Spleen (tissue), 11 donors: ENCODE measurements around the gene C5AR2. TPM values are rescaled to one million over a fixed set of nuclear protein-coding genes. Genes with fewer than 3 reads are reported as not detected.
A peak's percentile ranks its signal among the peaks of the same experiment; 100 is the strongest.

Source experiments
- DNase-seq: peaks from one replicate; pipeline ENCODE4 v3.0.0-alpha.2; 2020
- H3K27ac ChIP-seq, 8 donors: fragments of 200-600 bp; sonication (generic) in 7 of 8; 1 replicate in 4 of 8; 2 replicates in 4 of 8; pipeline versions ENCODE4 v1.5.0 to v1.8.0; 2016 to 2021; ENCODE audit warnings: inconsistent platforms in 4 of 8, mild to moderate bottlenecking in 4 of 8, moderate library complexity in 1 of 8
- H3K27me3 ChIP-seq, 7 donors: fragments of 200-600 bp; sonication (generic) in 6 of 7; replicated peaks in 1 of 7; 1 replicate in 4 of 7; 2 replicates in 3 of 7; pipeline versions ENCODE4 v1.5.0 to v1.8.0; 2016 to 2021; ENCODE audit warnings: inconsistent platforms in 3 of 7, mild to moderate bottlenecking in 1 of 7
- H3K36me3 ChIP-seq, 6 donors: fragments of 200-600 bp; sonication (generic) in 5 of 6; 1 replicate in 4 of 6; 2 replicates in 2 of 6; pipeline versions ENCODE4 v1.5.0 to v1.8.0; 2016 to 2021; ENCODE audit warnings: inconsistent platforms in 2 of 6
- H3K4me1 ChIP-seq, 6 donors: fragments of 200-600 bp; sonication (generic) in 5 of 6; 1 replicate in 3 of 6; 2 replicates in 3 of 6; pipeline versions ENCODE4 v1.5.0 to v1.8.0; 2016 to 2021; ENCODE audit warnings: inconsistent platforms in 3 of 6
- H3K4me3 ChIP-seq, 8 donors: fragments of 200-600 bp; sonication (generic) in 7 of 8; 1 replicate in 4 of 8; 2 replicates in 4 of 8; pipeline versions ENCODE4 v1.5.0 to v1.8.0; 2016 to 2021; ENCODE audit warnings: inconsistent platforms in 4 of 8, mild to moderate bottlenecking in 4 of 8, moderate library complexity in 2 of 8
- H3K9me3 ChIP-seq, 8 donors: fragments of 200-600 bp; sonication (generic) in 7 of 8; 1 replicate in 4 of 8; 2 replicates in 4 of 8; pipeline versions ENCODE4 v1.5.0 to v1.8.0; 2016 to 2021; ENCODE audit warnings: inconsistent platforms in 4 of 8
- POLR2A ChIP-seq, 3 donors: fragments of 450-650 bp; IDR thresholded peaks; one replicate each; pipeline ENCODE4 v1.5.1; 2017; ENCODE audit warnings: antibody characterized with exemption in 3 of 3, mild to moderate bottlenecking in 1 of 3
- POLR2AphosphoS5 ChIP-seq, 3 donors: sonication (generic); formaldehyde crosslinking; IDR thresholded peaks; one replicate each; pipeline ENCODE4 v1.5.1; 2017; ENCODE audit warnings: antibody characterized with exemption in 3 of 3
- WGBS, 5 donors: extraction: QIAGEN DNeasy Blood & Tissue Kit in 3 of 5; methylation state at CpG; one replicate each; pipeline versions ENCODE4 v1.1.5 to v1.1.7; 2013 to 2018; 5-methylcytosine and 5-hydroxymethylcytosine counted together
- intact Hi-C: fragments of 100-400 bp; cut with DNase I; formaldehyde crosslinking; loops from one replicate; pipeline ENCODE4 v1.15.0; 2023; ENCODE audit warnings: low total_unique reads
- polyA plus RNA-seq, 3 donors: library from polyadenylated mRNA; stranded (reverse); fragments of 200-250 nt; gene quantifications; one replicate each; pipeline ENCODE4 v1.2.1, GENCODE V29; 2013
- total RNA-seq, 7 donors: library from RNA; depleted of rRNA in 3 of 7; stranded (reverse); fragments of >200 nt in 3 of 7; fragmentation: NEBNext Ultra II Directional in 4 of 7; extraction: Animal tissue kit (Norgen Biotek cat#: 25700) in 4 of 7; gene quantifications; one replicate each; pipeline versions ENCODE4 v1.1.0 to v1.2.1, GENCODE V29; 2016 to 2021
- TF ChIP-seq, protein P1 (sequence below), 11 experiments: fragments of 200-600 bp in 7 of 11; fragments of 450-650 bp in 4 of 11; sonication (generic) in 4 of 11; IDR thresholded peaks in 8 of 11; conservative IDR thresholded peaks in 3 of 11; 1 replicate in 7 of 11; 2 replicates in 4 of 11; pipeline versions ENCODE4 v1.4.0 to v1.8.0; 2016 to 2021; ENCODE audit warnings: antibody characterized with exemption in 11 of 11, inconsistent platforms in 4 of 11, mild to moderate bottlenecking in 1 of 11
- donor health status: healthy with polysubstance abuse.
- donor health status: DM: no; HTN: no; CAD: no; lungs with moderate emphysema.
- donor health status: DM: no; HTN: no; CAD: no.
- donor health status: Bipolar disorder and iron deficiency.
- donor health status: healthy.
- donor health status: DM: no; HTN: no; CAD: no.
- donor health status: DM: yes; HTN: yes; CAD: no.

C5AR2 gene
- total and polyA plus RNA-seq, 10 donors = 1.3 to 55.7 (median 25.3) TPM

DNA sequence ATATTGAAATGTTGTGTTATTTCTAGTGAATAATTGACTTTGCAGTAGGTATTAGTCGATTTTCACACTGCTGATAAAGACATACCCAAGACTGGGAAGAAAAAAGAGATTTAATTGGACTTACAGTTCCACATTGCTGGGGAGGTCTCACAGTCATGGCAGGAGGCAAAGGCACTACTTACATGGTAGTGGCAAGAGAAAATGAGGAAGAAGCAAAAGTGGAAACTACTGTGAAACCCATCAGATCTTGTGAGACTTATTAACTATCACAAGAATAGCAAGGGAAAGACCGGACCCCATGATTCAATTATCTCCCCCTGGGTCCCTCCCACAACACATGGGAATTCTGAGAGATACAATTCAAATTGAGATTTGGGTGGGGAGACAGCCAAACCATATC is 9.9 kb upstream of the C5AR2 start:
- Histone ChIP-seq H3K4me1 (peaks cover 0 to 30% (median 8%) of the 10 kb centered on the region in 6 donors), H3K36me3 (peaks cover 0 to 35% (median 2%) of the 10 kb centered on the region in 6 donors), H3K27me3 (peaks cover 0 to 52% (median 6%) of the 10 kb centered on the region in 7 donors), H3K27ac (peak overlapping the region in 6 of 8 donors; percentile 5 to 86 (median 82)), H3K4me3 (peak overlapping the region in 1 of 8 donors; percentile 38), H3K9me3 (peaks cover 0 to 5% (median 0%) of the 10 kb centered on the region in 8 donors)
- intact Hi-C loops = no loop called here
- DNase-seq = no peak
- TF ChIP-seq POLR2AphosphoS5 (IDR thresholded peaks at IDR 0.05) = no peak
- TF ChIP-seq POLR2A (IDR thresholded peaks at IDR 0.05) = no peak
- TF ChIP-seq, protein P1, sequence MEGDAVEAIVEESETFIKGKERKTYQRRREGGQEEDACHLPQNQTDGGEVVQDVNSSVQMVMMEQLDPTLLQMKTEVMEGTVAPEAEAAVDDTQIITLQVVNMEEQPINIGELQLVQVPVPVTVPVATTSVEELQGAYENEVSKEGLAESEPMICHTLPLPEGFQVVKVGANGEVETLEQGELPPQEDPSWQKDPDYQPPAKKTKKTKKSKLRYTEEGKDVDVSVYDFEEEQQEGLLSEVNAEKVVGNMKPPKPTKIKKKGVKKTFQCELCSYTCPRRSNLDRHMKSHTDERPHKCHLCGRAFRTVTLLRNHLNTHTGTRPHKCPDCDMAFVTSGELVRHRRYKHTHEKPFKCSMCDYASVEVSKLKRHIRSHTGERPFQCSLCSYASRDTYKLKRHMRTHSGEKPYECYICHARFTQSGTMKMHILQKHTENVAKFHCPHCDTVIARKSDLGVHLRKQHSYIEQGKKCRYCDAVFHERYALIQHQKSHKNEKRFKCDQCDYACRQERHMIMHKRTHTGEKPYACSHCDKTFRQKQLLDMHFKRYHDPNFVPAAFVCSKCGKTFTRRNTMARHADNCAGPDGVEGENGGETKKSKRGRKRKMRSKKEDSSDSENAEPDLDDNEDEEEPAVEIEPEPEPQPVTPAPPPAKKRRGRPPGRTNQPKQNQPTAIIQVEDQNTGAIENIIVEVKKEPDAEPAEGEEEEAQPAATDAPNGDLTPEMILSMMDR (IDR thresholded peaks at IDR 0.05 in 8 of 11, conservative IDR thresholded peaks at IDR 0.05 in 3 of 11) = no peak
- 56 to 83% (median 70%) methylated on average over 2 of the region's 2 CpGs for WGBS, 5 donors

GRCh38 chr19:47323409-47323808 is 8.6 kb upstream of the C5AR2 start:
- intact Hi-C loops = no loop called here
- peaks cover 0 to 5% (median 0%) of the 10 kb centered on the region in 8 donors for H3K9me3 ChIP-seq
- no peak for DNase-seq
- 70 to 87% (median 83%) methylated on average over 8 of the region's 8 CpGs for WGBS, 5 donors
- no peak for TF ChIP-seq POLR2A (IDR thresholded peaks at IDR 0.05)
- TF ChIP-seq, protein P1 (IDR thresholded peaks at IDR 0.05 in 8 of 11, conservative IDR thresholded peaks at IDR 0.05 in 3 of 11) = no peak
- TF ChIP-seq POLR2AphosphoS5 (IDR thresholded peaks at IDR 0.05) = peak in 1 of 3 donors; percentile 5
- H3K36me3 ChIP-seq = peaks cover 0 to 34% (median 2%) of the 10 kb centered on the region in 6 donors
- peaks cover 0 to 43% (median 6%) of the 10 kb centered on the region in 7 donors for H3K27me3 ChIP-seq
- H3K4me3 ChIP-seq = peak overlapping the region in 2 of 8 donors; percentile 4 to 55
- H3K4me1 ChIP-seq = peaks cover 0 to 30% (median 8%) of the 10 kb centered on the region in 6 donors
- H3K27ac ChIP-seq = peak overlapping the region in 7 of 8 donors; percentile 41 to 86 (median 80)

- intact Hi-C loops = no loop called here
- H3K4me3 ChIP-seq = peak overlapping the region in 2 of 8 donors; percentile 5 to 55
- TF ChIP-seq, protein P1 (IDR thresholded peaks at IDR 0.05 in 8 of 11, conservative IDR thresholded peaks at IDR 0.05 in 3 of 11) = no peak
- no peak for TF ChIP-seq POLR2AphosphoS5 (IDR thresholded peaks at IDR 0.05)
- no peak for TF ChIP-seq POLR2A (IDR thresholded peaks at IDR 0.05)
- H3K27ac ChIP-seq = peak overlapping the region in 7 of 8 donors; percentile 54 to 86 (median 80)
- peaks cover 0 to 30% (median 8%) of the 10 kb centered on the region in 6 donors for H3K4me1 ChIP-seq
- peaks cover 0 to 5% (median 0%) of the 10 kb centered on the region in 8 donors for H3K9me3 ChIP-seq
- peaks cover 0 to 38% (median 6%) of the 10 kb centered on the region in 7 donors for H3K27me3 ChIP-seq
- WGBS, 5 donors = 77 to 87% (median 80%) methylated on average over 12 of the region's 12 CpGs
- DNase-seq = no peak
- H3K36me3 ChIP-seq = peaks cover 0 to 30% (median 2%) of the 10 kb centered on the region in 6 donors
Observed at GRCh38 chr19:47323872-47324271, 8.1 kb upstream of the C5AR2 start.

- Histone ChIP-seq H3K27ac (peak overlapping the region in 7 of 8 donors; percentile 54 to 86 (median 80)), H3K36me3 (peaks cover 0 to 23% (median 2%) of the 10 kb centered on the region in 6 donors), H3K27me3 (peaks cover 0 to 37% (median 6%) of the 10 kb centered on the region in 7 donors), H3K4me1 (peaks cover 0 to 29% (median 8%) of the 10 kb centered on the region in 6 donors), H3K9me3 (peaks cover 0 to 5% (median 0%) of the 10 kb centered on the region in 8 donors), H3K4me3 (peak overlapping the region in 1 of 8 donors; percentile 55)
- WGBS, 5 donors = 30 to 45% (median 36%) methylated on average over 9 of the region's 9 CpGs
- intact Hi-C loops = no loop called here
- peak; percentile 84 for DNase-seq
- peak in 2 of 3 donors; percentile 60 to 91 for TF ChIP-seq POLR2AphosphoS5 (IDR thresholded peaks at IDR 0.05)
- TF ChIP-seq, protein P1 (IDR thresholded peaks at IDR 0.05 in 8 of 11, conservative IDR thresholded peaks at IDR 0.05 in 3 of 11) = no peak
Observed at GRCh38 chr19:47324502-47324901, 7.5 kb upstream of the C5AR2 start.
